ENCODE data around the gene ABL2.

- TF ChIP-seq POLR2A (IDR thresholded peaks at IDR 0.05) (no peak), EP300 (IDR thresholded peaks at IDR 0.05) (no peak), POLR2AphosphoS5 (IDR thresholded peaks at IDR 0.05) (no peak)
- TF ChIP-seq, protein P1, sequence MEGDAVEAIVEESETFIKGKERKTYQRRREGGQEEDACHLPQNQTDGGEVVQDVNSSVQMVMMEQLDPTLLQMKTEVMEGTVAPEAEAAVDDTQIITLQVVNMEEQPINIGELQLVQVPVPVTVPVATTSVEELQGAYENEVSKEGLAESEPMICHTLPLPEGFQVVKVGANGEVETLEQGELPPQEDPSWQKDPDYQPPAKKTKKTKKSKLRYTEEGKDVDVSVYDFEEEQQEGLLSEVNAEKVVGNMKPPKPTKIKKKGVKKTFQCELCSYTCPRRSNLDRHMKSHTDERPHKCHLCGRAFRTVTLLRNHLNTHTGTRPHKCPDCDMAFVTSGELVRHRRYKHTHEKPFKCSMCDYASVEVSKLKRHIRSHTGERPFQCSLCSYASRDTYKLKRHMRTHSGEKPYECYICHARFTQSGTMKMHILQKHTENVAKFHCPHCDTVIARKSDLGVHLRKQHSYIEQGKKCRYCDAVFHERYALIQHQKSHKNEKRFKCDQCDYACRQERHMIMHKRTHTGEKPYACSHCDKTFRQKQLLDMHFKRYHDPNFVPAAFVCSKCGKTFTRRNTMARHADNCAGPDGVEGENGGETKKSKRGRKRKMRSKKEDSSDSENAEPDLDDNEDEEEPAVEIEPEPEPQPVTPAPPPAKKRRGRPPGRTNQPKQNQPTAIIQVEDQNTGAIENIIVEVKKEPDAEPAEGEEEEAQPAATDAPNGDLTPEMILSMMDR (IDR thresholded peaks at IDR 0.05) = no peak
Observed at GRCh38 chr1:179252606-179253005, 23.1 kb upstream of the ABL2 start.
